HepG2 (cell line): Measurements from ENCODE around the gene EFEMP2. TPM values are rescaled to one million over a fixed set of nuclear protein-coding genes. Genes with fewer than 3 reads are reported as not detected.

Experiments
- ATAC-seq: fragments of 200-7000 bp; cut with Tn5 transposase; 3 replicates; pipeline ENCODE4 v1.9.1; 2020; ENCODE audit warnings: mild to moderate bottlenecking, moderate library complexity
- BruUV-seq: library from RNA; stranded (reverse); fragments of 400-500 nt; replicated peaks from 2 replicates; lab custom pipeline; 2021; lab: Mats Ljungman, UMichigan
- CTCF ChIA-PET: fragments of 300-600 bp; formaldehyde crosslinking; extraction: SDS; loops from one replicate; lab custom pipeline; 2021; ENCODE audit warnings: low total read pairs, inconsistent platforms, low intra/inter-chr PET ratio; lab: Yijun Ruan, JAX
- POLR2A ChIA-PET: fragments of 350-600 bp; sonication (Branson Sonifier 250); formaldehyde crosslinking; loops from one replicate; lab custom pipeline; 2020; ENCODE audit warnings: antibody characterized with exemption, inconsistent platforms; lab: Yijun Ruan, JAX
- DNase-seq: peaks from one replicate; pipeline ENCODE4 v3.0.0-alpha.2; 2015; ENCODE audit warnings: low spot score
- FAIRE-seq: peaks from 3 replicates; lab custom pipeline; 2011; peaks lifted over from hg19 to GRCh38; lab: Jason Lieb, UNC
- H2AFZ ChIP-seq: one replicate; pipeline ENCODE4 v1.6.1; 2011; ENCODE audit warnings: low read length, inconsistent platforms
- H3K27ac ChIP-seq: fragments of 300-600 bp; 3 replicates; pipeline ENCODE4 v1.8.0; 2011; ENCODE audit warnings: mixed run types, mild to moderate bottlenecking, mixed read lengths, low read length, inconsistent platforms; ENCODE audit not compliant: insufficient read depth; ENCODE audit errors: extremely low read length
- H3K27me3 ChIP-seq, 2 experiments: fragments of 200-600 bp in 1 of 2; 2 replicates in 1 of 2; 3 replicates in 1 of 2; pipeline versions ENCODE4 v1.6.0 to v1.8.0; 2011; ENCODE audit warnings: low read length in 2 of 2, mild to moderate bottlenecking in 2 of 2, moderate library complexity in 2 of 2, inconsistent platforms in 1 of 2; ENCODE audit not compliant: insufficient read depth in 2 of 2, control insufficient read depth in 1 of 2
- H3K36me3 ChIP-seq, 2 experiments: fragments of 200-600 bp in 1 of 2; replicated peaks in 1 of 2; 2 replicates in 1 of 2; 3 replicates in 1 of 2; pipeline versions ENCODE4 v1.5.1 to v1.8.0; 2011; ENCODE audit warnings: low read length in 2 of 2, inconsistent platforms in 1 of 2; ENCODE audit not compliant: insufficient read depth in 2 of 2, control insufficient read depth in 1 of 2
- H3K4me1 ChIP-seq: 2 replicates; pipeline ENCODE4 v1.5.1; 2012; ENCODE audit warnings: low read length, inconsistent platforms; ENCODE audit not compliant: insufficient read depth
- H3K4me2 ChIP-seq: 2 replicates; pipeline ENCODE4 v1.6.0; 2011; ENCODE audit warnings: low read depth, low read length, inconsistent platforms
- H3K4me3 ChIP-seq, 3 experiments: fragments of 200-600 bp in 1 of 3; sonication (generic), shearing (Covaris generic) in 1 of 3; replicated peaks in 1 of 3; 2 replicates each; pipeline ENCODE4 v1.5.1; 2011 to 2016; ENCODE audit warnings: low read length in 3 of 3, inconsistent platforms in 2 of 3, low read depth in 2 of 3, mild to moderate bottlenecking in 2 of 3, control low read depth in 1 of 3, mixed read lengths in 1 of 3; ENCODE audit not compliant: insufficient read depth in 1 of 3
- H3K79me2 ChIP-seq: one replicate; pipeline ENCODE4 v1.6.1; 2011; ENCODE audit warnings: low read length, inconsistent platforms; ENCODE audit not compliant: insufficient read depth
- H3K9ac ChIP-seq: 2 replicates; pipeline ENCODE4 v1.6.0; 2011; ENCODE audit warnings: mild to moderate bottlenecking, low read depth, low read length, inconsistent platforms; ENCODE audit not compliant: insufficient read depth
- H3K9me3 ChIP-seq: 2 replicates; pipeline ENCODE4 v1.5.1; 2012; ENCODE audit warnings: mild to moderate bottlenecking, low read length
- H4K20me1 ChIP-seq: 2 replicates; pipeline ENCODE4 v1.6.0; 2011; ENCODE audit warnings: inconsistent platforms, mild to moderate bottlenecking, low read length, moderate library complexity; ENCODE audit not compliant: insufficient read depth
- AGO2 ChIP-seq: fragments of 200-400 bp; formaldehyde crosslinking; optimal IDR thresholded peaks from 2 replicates; pipeline ENCODE3; 2017; ENCODE audit warnings: mild to moderate bottlenecking, low read depth, low read length, moderate library complexity
- WGBS: methylation state at CpG from one replicate; pipeline ENCODE4 v1.1.6; 2017; ENCODE audit warnings: low lambda C conversion rate; 5-methylcytosine and 5-hydroxymethylcytosine counted together
- in situ Hi-C: cut with HindIII; loops from 2 replicates; pipeline ENCODE4 v1.10.0; 2017; ENCODE audit warnings: low pct_unique_long_range_greater_than_20kb; ENCODE audit not compliant: extremely low pct_ligation_motif_present
- intact Hi-C: fragments of 100-400 bp; cut with micrococcal nuclease; formaldehyde crosslinking; loops from one replicate; pipeline ENCODE4 v1.10.0; 2022; ENCODE audit not compliant: unreplicated experiment
- polyA plus RNA-seq, 8 experiments: library from polyadenylated mRNA; depleted of rRNA in 3 of 8; stranded (reverse) in 7 of 8; unstranded in 1 of 8; fragments of >200 nt; fragmentation: Illumina TruSeq in 4 of 8; extraction: Trizol in 4 of 8; gene quantifications; 2 replicates each; pipeline versions ENCODE4 v1.2.1 to v1.2.3, GENCODE V29; 2011 to 2016; ENCODE audit warnings: low read depth in 4 of 8, missing spikeins in 1 of 8, mixed read lengths in 1 of 8; ENCODE audit not compliant: insufficient read depth in 1 of 8
- total RNA-seq, 5 experiments: library from RNA; depleted of rRNA; stranded (reverse); fragments of >200 nt; fragmentation: Illumina TruSeq; extraction: Trizol; gene quantifications; 2 replicates each; pipeline ENCODE4 v1.2.3, GENCODE V29; 2016; ENCODE audit warnings: low read depth in 1 of 5
- TF ChIP-seq, protein P1 (sequence below): sonication (generic); formaldehyde crosslinking; IDR thresholded peaks from 2 replicates; pipeline ENCODE4 v1.5.1; 2020; ENCODE audit warnings: mild to moderate bottlenecking, missing genetic modification reagents, moderate library complexity

The EFEMP2 gene
- total and polyA plus RNA-seq, 2 of the 13 experiments (the other 11 are each of a cell fraction or from before 2014, with no cell fraction given) = 7.4 to 29.7 TPM

DNA sequence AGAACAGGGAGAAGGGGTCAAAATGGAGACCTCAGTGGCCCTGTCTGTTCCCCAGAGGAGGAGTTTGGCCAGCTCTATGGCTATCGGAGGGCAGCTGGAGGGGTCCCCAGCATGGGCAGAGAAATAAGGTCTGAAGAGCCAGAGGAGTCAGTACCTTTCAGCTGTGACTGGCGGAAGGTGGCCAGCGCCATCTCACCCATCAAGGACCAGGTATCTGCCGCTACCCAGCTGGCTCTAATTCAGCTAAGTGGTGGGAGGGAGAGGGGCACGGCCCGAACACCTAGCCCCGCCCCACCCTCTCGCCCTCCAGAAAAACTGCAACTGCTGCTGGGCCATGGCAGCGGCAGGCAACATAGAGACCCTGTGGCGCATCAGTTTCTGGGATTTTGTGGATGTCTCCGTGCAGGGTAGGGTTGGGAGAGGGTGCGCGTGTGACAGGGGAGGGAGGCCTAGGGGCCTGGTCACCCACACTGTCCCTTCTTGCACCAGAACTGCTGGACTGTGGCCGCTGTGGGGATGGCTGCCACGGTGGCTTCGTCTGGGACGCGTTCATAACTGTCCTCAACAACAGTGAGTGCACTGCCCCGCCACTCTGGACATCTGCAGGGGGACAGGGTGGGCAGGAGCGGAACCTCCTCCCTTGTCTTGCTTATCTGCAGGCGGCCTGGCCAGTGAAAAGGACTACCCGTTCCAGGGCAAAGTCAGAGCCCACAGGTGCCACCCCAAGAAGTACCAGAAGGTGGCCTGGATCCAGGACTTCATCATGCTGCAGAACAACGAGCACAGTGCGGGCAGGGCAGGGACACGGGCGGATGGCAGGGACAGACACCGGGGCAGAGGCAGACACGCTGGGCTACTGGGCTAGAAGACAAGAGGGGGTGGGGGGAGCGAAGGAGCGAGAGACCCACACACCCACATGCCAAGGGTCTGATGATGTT lies 9.8 kb upstream of the EFEMP2 start:
- Histone ChIP-seq H3K4me1 (peaks cover 39% of the 10 kb centered on the region), H3K4me2 (no peak overlapping the region)

More for the DNA sequence above, 9.8 kb upstream of the EFEMP2 start:
- Histone ChIP-seq H2AFZ (no peak overlapping the region), H3K27me3 (no peaks in the 10 kb centered on the region), H4K20me1 (no peaks in the 10 kb centered on the region), H3K4me3 (no peak overlapping the region), H3K36me3 (peaks cover 4 to 19% of the 10 kb centered on the region in 2 experiments; a peak in 4 of 5 replicates), H3K79me2 (no peaks in the 10 kb centered on the region), H3K27ac (no peak overlapping the region), H3K9me3 (no peaks in the 10 kb centered on the region), H3K9ac (no peak overlapping the region)
- in situ Hi-C loops (loop anchor here (5.0 kb wide), 1 partner anchor 105 kb away; no protein-coding TSS in a partner anchor), intact Hi-C loops (no loop called here)
- 98% methylated on average over 19 of the region's 30 CpGs for WGBS
- no peak for ATAC-seq
- ChIA-PET CTCF (interaction anchor here (2.9 kb wide), 1 partner anchor 106 kb away, joined by 77 read pairs; no protein-coding TSS in a partner anchor), POLR2A (no interaction called here)
- DNase-seq = no peak
- no peak for FAIRE-seq
- TF ChIP-seq, protein P1, sequence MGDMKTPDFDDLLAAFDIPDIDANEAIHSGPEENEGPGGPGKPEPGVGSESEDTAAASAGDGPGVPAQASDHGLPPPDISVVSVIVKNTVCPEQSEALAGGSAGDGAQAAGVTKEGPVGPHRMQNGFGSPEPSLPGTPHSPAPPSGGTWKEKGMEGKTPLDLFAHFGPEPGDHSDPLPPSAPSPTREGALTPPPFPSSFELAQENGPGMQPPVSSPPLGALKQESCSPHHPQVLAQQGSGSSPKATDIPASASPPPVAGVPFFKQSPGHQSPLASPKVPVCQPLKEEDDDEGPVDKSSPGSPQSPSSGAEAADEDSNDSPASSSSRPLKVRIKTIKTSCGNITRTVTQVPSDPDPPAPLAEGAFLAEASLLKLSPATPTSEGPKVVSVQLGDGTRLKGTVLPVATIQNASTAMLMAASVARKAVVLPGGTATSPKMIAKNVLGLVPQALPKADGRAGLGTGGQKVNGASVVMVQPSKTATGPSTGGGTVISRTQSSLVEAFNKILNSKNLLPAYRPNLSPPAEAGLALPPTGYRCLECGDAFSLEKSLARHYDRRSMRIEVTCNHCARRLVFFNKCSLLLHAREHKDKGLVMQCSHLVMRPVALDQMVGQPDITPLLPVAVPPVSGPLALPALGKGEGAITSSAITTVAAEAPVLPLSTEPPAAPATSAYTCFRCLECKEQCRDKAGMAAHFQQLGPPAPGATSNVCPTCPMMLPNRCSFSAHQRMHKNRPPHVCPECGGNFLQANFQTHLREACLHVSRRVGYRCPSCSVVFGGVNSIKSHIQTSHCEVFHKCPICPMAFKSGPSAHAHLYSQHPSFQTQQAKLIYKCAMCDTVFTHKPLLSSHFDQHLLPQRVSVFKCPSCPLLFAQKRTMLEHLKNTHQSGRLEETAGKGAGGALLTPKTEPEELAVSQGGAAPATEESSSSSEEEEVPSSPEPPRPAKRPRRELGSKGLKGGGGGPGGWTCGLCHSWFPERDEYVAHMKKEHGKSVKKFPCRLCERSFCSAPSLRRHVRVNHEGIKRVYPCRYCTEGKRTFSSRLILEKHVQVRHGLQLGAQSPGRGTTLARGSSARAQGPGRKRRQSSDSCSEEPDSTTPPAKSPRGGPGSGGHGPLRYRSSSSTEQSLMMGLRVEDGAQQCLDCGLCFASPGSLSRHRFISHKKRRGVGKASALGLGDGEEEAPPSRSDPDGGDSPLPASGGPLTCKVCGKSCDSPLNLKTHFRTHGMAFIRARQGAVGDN (CRISPR knock-in tag) = no peak
- peak; percentile 63 for TF ChIP-seq AGO2
- BruUV-seq = no TSS peak
